ENCODE measurements around the gene NDST1.

- TF ChIP-seq MAX (IDR thresholded peaks at IDR 0.05) (no peak), CTCF (IDR thresholded peaks at IDR 0.05; ENCODE audit: control extremely low read depth in 1 of 3, insufficient read depth in 1 of 3, low read depth in 1 of 3, low read length in 3 of 3) (no peak), MAFK (IDR thresholded peaks at IDR 0.05; ENCODE audit: low read depth, low read length) (no peak), SRF (IDR thresholded peaks at IDR 0.05; ENCODE audit: low read depth, low read length) (no peak), POLR2A (IDR thresholded peaks at IDR 0.05; ENCODE audit: control extremely low read depth in 1 of 2, low read depth in 2 of 2, low read length in 2 of 2) (no peak), SP1 (IDR thresholded peaks at IDR 0.05; ENCODE audit: low read depth, low read length) (no peak), ATF3 (IDR thresholded peaks at IDR 0.05; ENCODE audit: insufficient read depth, low read depth, low read length) (no peak), NRF1 (IDR thresholded peaks at IDR 0.05; ENCODE audit: low read depth, low read length) (no peak), ASH2L (IDR thresholded peaks at IDR 0.05; ENCODE audit: low read length) (no peak), TCF12 (IDR thresholded peaks at IDR 0.05; ENCODE audit: low read depth, low read length) (no peak), POLR2AphosphoS5 (IDR thresholded peaks at IDR 0.05; ENCODE audit: low read depth, low read length) (no peak), SIX5 (IDR thresholded peaks at IDR 0.05; ENCODE audit: low read depth, low read length) (no peak), PHF8 (conservative IDR thresholded peaks at IDR 0.05; ENCODE audit: low read depth, low read length) (no peak), EP300 (IDR thresholded peaks at IDR 0.05; ENCODE audit: borderline replicate concordance in 1 of 2, low read depth in 2 of 2, low read length in 2 of 2) (no peak)
Measured at GRCh38 chr5:150500905-150501304, 7.0 kb upstream of the NDST1 start.
